Activated CD8-positive, alpha-beta T cell treated with anti-CD3 and anti-CD28 coated beads for 36 hours (primary cell): ENCODE measurements around the gene MUTYH. TPM values are rescaled to one million over a fixed set of nuclear protein-coding genes. Genes with fewer than 3 reads are reported as not detected.
"Not testable (repeated sequence)": the region's sequence is repeated elsewhere in the genome, so short reads cannot be mapped to it uniquely, and the experiment has no call there.

Experiments used
- ATAC-seq: fragments of 200-7000 bp; cut with Tn5 transposase; one replicate; pipeline ENCODE4 v1.10.0; 2021; ENCODE audit warnings: mild to moderate bottlenecking, moderate library complexity
- CTCF ChIA-PET: fragments of 350-600 bp; sonication (Branson Sonifier 250); formaldehyde crosslinking; loops from one replicate; lab custom pipeline; 2021; ENCODE audit warnings: antibody characterized with exemption; lab: Charles Lee
- POLR2A ChIA-PET: fragments of 350-600 bp; sonication (Branson Sonifier 250); formaldehyde crosslinking; loops from one replicate; lab custom pipeline; 2021; ENCODE audit warnings: antibody characterized with exemption; lab: Charles Lee
- DNase-seq: peaks from one replicate; pipeline ENCODE4 v3.0.0-alpha.2; 2020
- H3K27ac Mint-ChIP-seq: one replicate; pipeline ENCODE4 v1.8.0; 2021; ENCODE audit warnings: mild to moderate bottlenecking, mixed read lengths
- H3K27me3 Mint-ChIP-seq: one replicate; pipeline ENCODE4 v1.8.0; 2021; ENCODE audit warnings: mixed read lengths
- H3K36me3 Mint-ChIP-seq: one replicate; pipeline ENCODE4 v1.8.0; 2021; ENCODE audit warnings: low read depth, mixed read lengths
- H3K4me1 Mint-ChIP-seq: one replicate; pipeline ENCODE4 v1.8.0; 2021; ENCODE audit warnings: low read depth, mixed read lengths
- H3K4me3 Mint-ChIP-seq: one replicate; pipeline ENCODE4 v1.8.0; 2021; ENCODE audit warnings: mild to moderate bottlenecking, moderate library complexity, mixed read lengths
- H3K9me3 Mint-ChIP-seq: one replicate; pipeline ENCODE4 v1.8.0; 2021; ENCODE audit warnings: mixed read lengths
- intact Hi-C: fragments of 100-400 bp; cut with micrococcal nuclease; formaldehyde crosslinking; loops from one replicate; pipeline ENCODE4 v1.10.0; 2022
- total RNA-seq, 2 experiments: library from RNA; stranded (reverse); gene quantifications; one replicate each; pipeline ENCODE4 v1.2.3, GENCODE V29; 2021
- TF ChIP-seq, protein P1 (sequence below): fragments of 200-600 bp; IDR thresholded peaks from one replicate; pipeline ENCODE4 v1.8.0; 2022; ENCODE audit warnings: antibody characterized with exemption, mild to moderate bottlenecking

Gene MUTYH
- total RNA-seq, 2 experiments from 2014 or later, result 51.4 to 54.5 TPM

DNA sequence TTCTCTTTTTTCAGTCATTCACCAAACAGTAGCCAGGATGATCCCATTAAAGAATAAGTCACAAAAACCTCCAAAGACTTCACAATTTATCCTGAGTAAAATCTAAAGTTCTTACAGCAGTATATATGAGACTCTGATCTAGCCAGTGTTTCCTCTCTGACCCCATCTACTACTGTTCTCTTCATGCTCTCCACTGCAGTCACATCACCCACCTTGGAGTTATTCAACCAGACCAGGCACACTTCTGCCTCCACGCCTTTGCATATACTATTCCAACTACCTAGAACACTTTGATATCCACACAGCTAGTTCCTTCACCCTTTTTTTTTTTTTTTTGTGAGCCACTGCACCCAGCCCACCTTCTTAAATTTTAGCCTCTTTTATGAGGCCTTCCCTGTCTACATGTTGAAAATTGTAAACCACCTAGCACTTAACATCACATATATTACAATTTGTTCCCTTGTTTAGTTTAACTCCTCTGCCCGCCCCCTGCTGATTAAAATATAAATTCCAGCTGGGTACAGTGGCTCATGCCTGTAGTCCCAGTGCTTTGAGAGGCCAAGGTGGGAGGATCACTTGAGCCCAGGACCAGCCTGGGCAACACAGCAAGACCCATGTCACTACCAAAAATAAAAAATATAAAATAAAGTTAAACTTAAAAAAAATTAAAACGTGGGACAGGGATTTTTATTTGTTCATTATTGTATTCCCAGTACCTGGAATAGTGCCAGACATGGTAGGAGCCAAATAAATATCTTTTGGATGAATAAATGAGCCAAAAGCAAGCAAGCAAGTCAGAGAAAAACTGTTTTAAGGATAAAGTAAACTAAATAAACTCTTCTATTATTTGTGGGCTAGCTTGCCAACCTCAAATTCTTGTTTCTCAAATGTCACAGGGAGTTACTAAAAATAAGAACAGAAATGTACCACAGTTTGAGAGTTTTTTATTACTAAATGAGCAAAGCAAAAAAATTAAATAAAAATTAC, 35.2 kb upstream of the MUTYH start:
- intact Hi-C loops, result no loop called here
- no peaks in the 10 kb centered on the region for H3K27me3 Mint-ChIP-seq
- POLR2A ChIA-PET, result interaction anchor here (0.6 kb wide), 1 partner anchor 816 kb away, joined by 3 read pairs; no protein-coding TSS in a partner anchor
- TF ChIP-seq, protein P1, sequence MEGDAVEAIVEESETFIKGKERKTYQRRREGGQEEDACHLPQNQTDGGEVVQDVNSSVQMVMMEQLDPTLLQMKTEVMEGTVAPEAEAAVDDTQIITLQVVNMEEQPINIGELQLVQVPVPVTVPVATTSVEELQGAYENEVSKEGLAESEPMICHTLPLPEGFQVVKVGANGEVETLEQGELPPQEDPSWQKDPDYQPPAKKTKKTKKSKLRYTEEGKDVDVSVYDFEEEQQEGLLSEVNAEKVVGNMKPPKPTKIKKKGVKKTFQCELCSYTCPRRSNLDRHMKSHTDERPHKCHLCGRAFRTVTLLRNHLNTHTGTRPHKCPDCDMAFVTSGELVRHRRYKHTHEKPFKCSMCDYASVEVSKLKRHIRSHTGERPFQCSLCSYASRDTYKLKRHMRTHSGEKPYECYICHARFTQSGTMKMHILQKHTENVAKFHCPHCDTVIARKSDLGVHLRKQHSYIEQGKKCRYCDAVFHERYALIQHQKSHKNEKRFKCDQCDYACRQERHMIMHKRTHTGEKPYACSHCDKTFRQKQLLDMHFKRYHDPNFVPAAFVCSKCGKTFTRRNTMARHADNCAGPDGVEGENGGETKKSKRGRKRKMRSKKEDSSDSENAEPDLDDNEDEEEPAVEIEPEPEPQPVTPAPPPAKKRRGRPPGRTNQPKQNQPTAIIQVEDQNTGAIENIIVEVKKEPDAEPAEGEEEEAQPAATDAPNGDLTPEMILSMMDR, result no peak
- no peak overlapping the region for H3K4me3 Mint-ChIP-seq
- H3K36me3 Mint-ChIP-seq, result no peaks in the 10 kb centered on the region
- no peaks in the 10 kb centered on the region for H3K4me1 Mint-ChIP-seq
- CTCF ChIA-PET, result interaction anchor here (1.2 kb wide), 1 partner anchor 15 kb away, joined by 6 read pairs; no protein-coding TSS in a partner anchor
- H3K27ac Mint-ChIP-seq, result no peak overlapping the region
- H3K9me3 Mint-ChIP-seq, result no peaks in the 10 kb centered on the region
- no peak for ATAC-seq
- no peak for DNase-seq

DNA sequence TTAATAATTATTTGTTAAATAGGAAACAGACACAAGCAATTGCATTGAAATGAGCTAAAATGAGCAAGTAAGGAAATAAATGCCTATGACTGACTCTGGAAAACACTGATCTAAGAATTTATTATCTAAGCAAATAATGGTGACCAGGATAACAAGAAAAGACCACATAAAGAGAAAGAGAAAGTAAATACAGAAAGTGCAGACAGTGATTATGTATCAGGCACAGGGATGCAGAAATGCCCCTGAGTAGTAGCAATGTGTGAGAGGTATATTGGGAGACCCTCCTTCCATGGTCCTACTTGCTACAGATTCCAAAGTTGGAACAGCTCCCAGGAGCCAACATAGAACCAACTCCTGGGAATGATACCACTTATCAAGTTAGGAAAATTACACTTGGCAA, 33.3 kb upstream of the MUTYH start:
- ChIA-PET POLR2A (no interaction called here), CTCF (interaction anchor here (0.6 to 1.9 kb wide), 5 partner anchors 14 to 389 kb away, joined by 3 to 12 read pairs (median 3); no protein-coding TSS in a partner anchor)
- Mint-ChIP-seq H3K27me3 (no peaks in the 10 kb centered on the region), H3K9me3 (no peaks in the 10 kb centered on the region), H3K27ac (no peak overlapping the region), H3K4me1 (no peaks in the 10 kb centered on the region), H3K36me3 (no peaks in the 10 kb centered on the region), H3K4me3 (no peak overlapping the region)
- ATAC-seq (no peak), DNase-seq (no peak)
- intact Hi-C loops, result no loop called here
- TF ChIP-seq, protein P1, result no peak

DNA sequence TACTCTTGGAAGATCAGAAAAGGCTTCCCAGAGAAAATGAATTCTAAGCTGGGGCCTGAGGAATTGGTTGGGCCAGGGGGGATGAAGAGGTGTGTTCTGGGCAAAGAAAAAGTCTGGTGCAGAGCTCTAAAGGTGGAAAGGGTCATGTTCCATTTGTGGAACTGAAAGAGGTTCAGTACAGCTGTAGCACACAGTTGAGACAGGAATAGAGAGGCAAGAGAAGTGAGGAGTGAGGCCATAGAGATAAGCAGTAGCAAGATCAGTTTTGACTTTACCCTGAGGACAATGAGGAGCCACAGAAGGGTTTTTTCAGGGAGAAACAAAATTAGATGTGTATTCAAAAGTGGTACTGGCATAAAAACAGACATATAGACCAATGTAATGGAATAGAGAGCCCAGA, 30.3 kb upstream of the MUTYH start:
- H3K27ac Mint-ChIP-seq, result no peak overlapping the region
- DNase-seq (no peak), ATAC-seq (no peak)
- no peaks in the 10 kb centered on the region for H3K4me1 Mint-ChIP-seq
- H3K9me3 Mint-ChIP-seq, result no peaks in the 10 kb centered on the region
- no peaks in the 10 kb centered on the region for H3K36me3 Mint-ChIP-seq
- intact Hi-C loops, result no loop called here
- H3K27me3 Mint-ChIP-seq, result no peaks in the 10 kb centered on the region
- TF ChIP-seq, protein P1, result no peak
- no peak overlapping the region for H3K4me3 Mint-ChIP-seq
- CTCF ChIA-PET, result interaction anchor here (0.9 to 1.2 kb wide), 4 partner anchors 10 to 43 kb away, joined by 3 read pairs; no protein-coding TSS in a partner anchor
- POLR2A ChIA-PET, result no interaction called here

DNA sequence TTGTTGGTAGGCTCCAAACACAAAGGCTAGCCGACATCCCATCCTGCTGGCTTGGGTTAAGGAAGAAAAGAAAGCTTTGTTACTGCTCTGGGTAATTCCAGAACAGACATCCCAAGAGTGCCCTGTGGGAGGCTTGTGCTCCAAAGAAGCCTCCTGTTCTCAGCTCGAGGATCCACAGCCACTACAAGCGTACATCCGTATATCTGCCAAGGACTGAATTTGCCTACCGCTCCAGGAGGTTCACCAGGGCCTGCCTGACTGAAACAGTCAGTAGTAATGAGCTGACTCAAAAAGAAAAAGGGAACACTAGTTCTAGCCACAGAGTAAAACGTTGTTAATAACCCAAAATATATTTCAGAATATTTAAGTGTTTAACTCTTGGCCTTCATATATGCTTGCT, 24.8 kb upstream of the MUTYH start:
- no peak overlapping the region for H3K27ac Mint-ChIP-seq
- intact Hi-C loops, result no loop called here
- no peaks in the 10 kb centered on the region for H3K9me3 Mint-ChIP-seq
- POLR2A ChIA-PET, result interaction anchor here (1.0 kb wide), 2 partner anchors 9 to 15 kb away, joined by 3 read pairs; no protein-coding TSS in a partner anchor
- no peak overlapping the region for H3K4me3 Mint-ChIP-seq
- DNase-seq (no peak), ATAC-seq (no peak)
- CTCF ChIA-PET, result interaction anchor here (0.9 kb wide), 1 partner anchor 13 kb away, joined by 3 read pairs; no protein-coding TSS in a partner anchor
- no peaks in the 10 kb centered on the region for H3K27me3 Mint-ChIP-seq
- H3K36me3 Mint-ChIP-seq, result no peaks in the 10 kb centered on the region
- peaks cover 4% of the 10 kb centered on the region for H3K4me1 Mint-ChIP-seq
- TF ChIP-seq, protein P1, result no peak

DNA sequence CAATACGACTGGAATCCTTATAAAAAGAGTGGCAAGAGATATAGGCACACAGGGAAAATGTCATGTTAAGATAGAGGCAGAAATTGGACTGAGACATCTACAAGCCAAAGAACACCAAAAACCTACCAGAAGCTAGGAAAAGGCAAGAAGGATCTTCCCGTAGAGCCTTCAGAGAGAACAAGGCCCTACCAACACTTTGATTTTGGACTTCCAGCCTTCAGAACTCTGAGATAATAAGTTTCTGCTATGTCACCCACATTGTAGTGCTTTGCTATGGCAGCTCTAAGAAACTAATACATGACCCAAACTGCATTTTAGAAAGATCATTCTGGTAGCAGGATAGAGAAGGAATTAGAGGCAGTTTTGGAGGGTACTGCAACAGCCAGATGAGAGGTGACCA, 24.1 kb upstream of the MUTYH start:
- ChIA-PET CTCF (interaction anchor here (3.0 kb wide), 1 partner anchor 129 kb away, joined by 12 read pairs; no protein-coding TSS in a partner anchor), POLR2A (interaction anchor here (1.0 kb wide), 2 partner anchors 10 to 16 kb away, joined by 3 read pairs; no protein-coding TSS in a partner anchor)
- TF ChIP-seq, protein P1, result no peak
- DNase-seq (no peak), ATAC-seq (no peak)
- Mint-ChIP-seq H3K4me1 (peaks cover 7% of the 10 kb centered on the region), H3K27me3 (no peaks in the 10 kb centered on the region), H3K27ac (no peak overlapping the region), H3K36me3 (no peaks in the 10 kb centered on the region), H3K9me3 (no peaks in the 10 kb centered on the region), H3K4me3 (no peak overlapping the region)
- intact Hi-C loops, result no loop called here

DNA sequence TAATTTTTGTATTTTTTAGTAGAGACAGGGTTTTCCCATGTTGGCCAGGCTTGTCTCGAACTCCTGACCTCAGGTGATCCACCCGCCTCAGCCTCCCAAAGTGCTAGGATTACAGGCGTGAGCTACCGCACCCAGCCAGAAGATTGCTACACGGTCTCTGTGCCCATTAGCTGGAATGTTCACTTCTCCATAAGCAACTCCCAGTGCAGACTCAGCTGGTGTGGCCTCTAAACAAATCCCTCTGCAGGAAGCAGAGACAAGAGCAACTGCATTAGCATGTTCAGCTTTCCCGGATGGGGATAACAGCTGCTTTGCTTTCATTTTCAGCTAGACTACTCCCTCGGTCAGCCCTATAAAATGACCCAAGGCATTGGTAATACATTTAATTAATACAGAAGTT, 20.7 kb upstream of the MUTYH start:
- DNase-seq, POLR2A ChIA-PET, H3K27me3 Mint-ChIP-seq, H3K36me3 Mint-ChIP-seq, H3K9me3 Mint-ChIP-seq, ATAC-seq, H3K4me3 Mint-ChIP-seq, H3K27ac Mint-ChIP-seq, H3K4me1 Mint-ChIP-seq: not testable (repeated sequence)
- CTCF ChIA-PET, result interaction anchor here (0.6 to 7.8 kb wide), 9 partner anchors 11 to 208 kb away, joined by 3 to 191 read pairs (median 5); partner anchors contain the start of genes CCDC163, MMACHC and TESK2
- intact Hi-C loops, result loop anchor here (2.0 kb wide), 1 partner anchor 132 kb away; no protein-coding TSS in a partner anchor
